HepG2 (cell line): ENCODE results near the gene TMED6. TPM values are rescaled to one million over a fixed set of nuclear protein-coding genes. Genes with fewer than 3 reads are reported as not detected.
A peak's percentile ranks its signal among the peaks of the same experiment; 100 is the strongest.

ENCODE experiments used
- ATAC-seq: fragments of 200-7000 bp; cut with Tn5 transposase; 3 replicates; pipeline ENCODE4 v1.9.1; 2020; ENCODE audit warnings: mild to moderate bottlenecking, moderate library complexity
- BruUV-seq: library from RNA; stranded (reverse); fragments of 400-500 nt; replicated peaks from 2 replicates; lab custom pipeline; 2021; lab: Mats Ljungman, UMichigan
- CTCF ChIA-PET: fragments of 300-600 bp; formaldehyde crosslinking; extraction: SDS; loops from one replicate; lab custom pipeline; 2021; ENCODE audit warnings: low total read pairs, inconsistent platforms, low intra/inter-chr PET ratio; lab: Yijun Ruan, JAX
- POLR2A ChIA-PET: fragments of 350-600 bp; sonication (Branson Sonifier 250); formaldehyde crosslinking; loops from one replicate; lab custom pipeline; 2020; ENCODE audit warnings: antibody characterized with exemption, inconsistent platforms; lab: Yijun Ruan, JAX
- DNase-seq: peaks from one replicate; pipeline ENCODE4 v3.0.0-alpha.2; 2015; ENCODE audit warnings: low spot score
- FAIRE-seq: peaks from 3 replicates; lab custom pipeline; 2011; peaks lifted over from hg19 to GRCh38; lab: Jason Lieb, UNC
- H2AFZ ChIP-seq: one replicate; pipeline ENCODE4 v1.6.1; 2011; ENCODE audit warnings: low read length, inconsistent platforms
- H3K27ac ChIP-seq: fragments of 300-600 bp; 3 replicates; pipeline ENCODE4 v1.8.0; 2011; ENCODE audit warnings: mixed run types, mild to moderate bottlenecking, mixed read lengths, low read length, inconsistent platforms; ENCODE audit not compliant: insufficient read depth; ENCODE audit errors: extremely low read length
- H3K27me3 ChIP-seq, 2 experiments: fragments of 200-600 bp in 1 of 2; 2 replicates in 1 of 2; 3 replicates in 1 of 2; pipeline versions ENCODE4 v1.6.0 to v1.8.0; 2011; ENCODE audit warnings: low read length in 2 of 2, mild to moderate bottlenecking in 2 of 2, moderate library complexity in 2 of 2, inconsistent platforms in 1 of 2; ENCODE audit not compliant: insufficient read depth in 2 of 2, control insufficient read depth in 1 of 2
- H3K36me3 ChIP-seq, 2 experiments: fragments of 200-600 bp in 1 of 2; replicated peaks in 1 of 2; 2 replicates in 1 of 2; 3 replicates in 1 of 2; pipeline versions ENCODE4 v1.5.1 to v1.8.0; 2011; ENCODE audit warnings: low read length in 2 of 2, inconsistent platforms in 1 of 2; ENCODE audit not compliant: insufficient read depth in 2 of 2, control insufficient read depth in 1 of 2
- H3K4me1 ChIP-seq: 2 replicates; pipeline ENCODE4 v1.5.1; 2012; ENCODE audit warnings: low read length, inconsistent platforms; ENCODE audit not compliant: insufficient read depth
- H3K4me2 ChIP-seq: 2 replicates; pipeline ENCODE4 v1.6.0; 2011; ENCODE audit warnings: low read depth, low read length, inconsistent platforms
- H3K4me3 ChIP-seq, 3 experiments: fragments of 200-600 bp in 1 of 3; sonication (generic), shearing (Covaris generic) in 1 of 3; replicated peaks in 1 of 3; 2 replicates each; pipeline ENCODE4 v1.5.1; 2011 to 2016; ENCODE audit warnings: low read length in 3 of 3, inconsistent platforms in 2 of 3, low read depth in 2 of 3, mild to moderate bottlenecking in 2 of 3, control low read depth in 1 of 3, mixed read lengths in 1 of 3; ENCODE audit not compliant: insufficient read depth in 1 of 3
- H3K79me2 ChIP-seq: one replicate; pipeline ENCODE4 v1.6.1; 2011; ENCODE audit warnings: low read length, inconsistent platforms; ENCODE audit not compliant: insufficient read depth
- H3K9ac ChIP-seq: 2 replicates; pipeline ENCODE4 v1.6.0; 2011; ENCODE audit warnings: mild to moderate bottlenecking, low read depth, low read length, inconsistent platforms; ENCODE audit not compliant: insufficient read depth
- H3K9me3 ChIP-seq: 2 replicates; pipeline ENCODE4 v1.5.1; 2012; ENCODE audit warnings: mild to moderate bottlenecking, low read length
- H4K20me1 ChIP-seq: 2 replicates; pipeline ENCODE4 v1.6.0; 2011; ENCODE audit warnings: inconsistent platforms, mild to moderate bottlenecking, low read length, moderate library complexity; ENCODE audit not compliant: insufficient read depth
- CBX2 ChIP-seq, 2 experiments: fragments of 200-600 bp in 1 of 2; sonication (generic); formaldehyde crosslinking in 1 of 2; IDR thresholded peaks; 2 replicates each; pipeline versions ENCODE4 v1.7.0 to v1.8.1; 2018 to 2022; ENCODE audit warnings: low read depth in 2 of 2, low read length in 1 of 2, mild to moderate bottlenecking in 1 of 2, missing genetic modification reagents in 1 of 2
- EED ChIP-seq: sonication (generic); formaldehyde crosslinking; IDR thresholded peaks from 2 replicates; pipeline ENCODE4 v1.5.0; 2020; ENCODE audit warnings: mild to moderate bottlenecking, missing genetic modification reagents
- MIER2 ChIP-seq: IDR thresholded peaks from 2 replicates; pipeline ENCODE4 v1.6.1; 2016; ENCODE audit warnings: missing biosample characterization, missing genetic modification reagents
- MXI1 ChIP-seq: IDR thresholded peaks from 3 replicates; pipeline ENCODE4 v1.6.1; 2012; ENCODE audit warnings: low read depth, low read length, inconsistent platforms, borderline replicate concordance
- NCOR1 ChIP-seq: fragments of 200-600 bp; sonication (generic); IDR thresholded peaks from 2 replicates; pipeline ENCODE4 v1.7.0; 2017; ENCODE audit warnings: antibody characterized with exemption, low read length, borderline replicate concordance
- SMARCE1 ChIP-seq: fragments of 450-650 bp; IDR thresholded peaks from 2 replicates; pipeline ENCODE4 v1.6.1; 2017; ENCODE audit warnings: borderline replicate concordance
- ZBTB1 ChIP-seq: sonication (generic); formaldehyde crosslinking; IDR thresholded peaks from 2 replicates; pipeline ENCODE4 v1.4.0; 2020; ENCODE audit warnings: missing genetic modification reagents, borderline replicate concordance
- ZNF33B ChIP-seq: sonication (generic); formaldehyde crosslinking; IDR thresholded peaks from 2 replicates; pipeline ENCODE4 v1.5.1; 2020; ENCODE audit warnings: mild to moderate bottlenecking, missing genetic modification reagents
- WGBS: methylation state at CpG from one replicate; pipeline ENCODE4 v1.1.6; 2017; ENCODE audit warnings: low lambda C conversion rate; 5-methylcytosine and 5-hydroxymethylcytosine counted together
- in situ Hi-C: cut with HindIII; loops from 2 replicates; pipeline ENCODE4 v1.10.0; 2017; ENCODE audit warnings: low pct_unique_long_range_greater_than_20kb; ENCODE audit not compliant: extremely low pct_ligation_motif_present
- intact Hi-C: fragments of 100-400 bp; cut with micrococcal nuclease; formaldehyde crosslinking; loops from one replicate; pipeline ENCODE4 v1.10.0; 2022; ENCODE audit not compliant: unreplicated experiment
- polyA plus RNA-seq, 8 experiments: library from polyadenylated mRNA; depleted of rRNA in 3 of 8; stranded (reverse) in 7 of 8; unstranded in 1 of 8; fragments of >200 nt; fragmentation: Illumina TruSeq in 4 of 8; extraction: Trizol in 4 of 8; gene quantifications; 2 replicates each; pipeline versions ENCODE4 v1.2.1 to v1.2.3, GENCODE V29; 2011 to 2016; ENCODE audit warnings: low read depth in 4 of 8, missing spikeins in 1 of 8, mixed read lengths in 1 of 8; ENCODE audit not compliant: insufficient read depth in 1 of 8
- total RNA-seq, 5 experiments: library from RNA; depleted of rRNA; stranded (reverse); fragments of >200 nt; fragmentation: Illumina TruSeq; extraction: Trizol; gene quantifications; 2 replicates each; pipeline ENCODE4 v1.2.3, GENCODE V29; 2016; ENCODE audit warnings: low read depth in 1 of 5
- TF ChIP-seq, protein P1 (sequence below): sonication (generic); formaldehyde crosslinking; IDR thresholded peaks from 2 replicates; pipeline ENCODE4 v1.8.0; 2022; ENCODE audit warnings: mild to moderate bottlenecking, missing genetic modification reagents; ENCODE audit not compliant: insufficient replicate concordance
- TF ChIP-seq, protein P2 (sequence below): sonication (generic); formaldehyde crosslinking; IDR thresholded peaks from 2 replicates; pipeline ENCODE4 v1.5.1; 2020; ENCODE audit warnings: mild to moderate bottlenecking, missing genetic modification reagents, moderate library complexity
- TF ChIP-seq, protein P3 (sequence below): sonication (generic); formaldehyde crosslinking; IDR thresholded peaks from 2 replicates; pipeline ENCODE4 v1.9.0; 2022; ENCODE audit warnings: missing genetic modification reagents, mild to moderate bottlenecking, borderline replicate concordance
- TF ChIP-seq, protein P4 (sequence below): sonication (generic); formaldehyde crosslinking; IDR thresholded peaks from 2 replicates; pipeline ENCODE4 v1.4.0; 2020; ENCODE audit warnings: low read depth, mild to moderate bottlenecking, missing genetic modification reagents

TMED6 gene
- total and polyA plus RNA-seq, 2 of the 13 experiments (the other 11 are each of a cell fraction or from before 2014, with no cell fraction given): 9.8 to 14.4 TPM

DNA sequence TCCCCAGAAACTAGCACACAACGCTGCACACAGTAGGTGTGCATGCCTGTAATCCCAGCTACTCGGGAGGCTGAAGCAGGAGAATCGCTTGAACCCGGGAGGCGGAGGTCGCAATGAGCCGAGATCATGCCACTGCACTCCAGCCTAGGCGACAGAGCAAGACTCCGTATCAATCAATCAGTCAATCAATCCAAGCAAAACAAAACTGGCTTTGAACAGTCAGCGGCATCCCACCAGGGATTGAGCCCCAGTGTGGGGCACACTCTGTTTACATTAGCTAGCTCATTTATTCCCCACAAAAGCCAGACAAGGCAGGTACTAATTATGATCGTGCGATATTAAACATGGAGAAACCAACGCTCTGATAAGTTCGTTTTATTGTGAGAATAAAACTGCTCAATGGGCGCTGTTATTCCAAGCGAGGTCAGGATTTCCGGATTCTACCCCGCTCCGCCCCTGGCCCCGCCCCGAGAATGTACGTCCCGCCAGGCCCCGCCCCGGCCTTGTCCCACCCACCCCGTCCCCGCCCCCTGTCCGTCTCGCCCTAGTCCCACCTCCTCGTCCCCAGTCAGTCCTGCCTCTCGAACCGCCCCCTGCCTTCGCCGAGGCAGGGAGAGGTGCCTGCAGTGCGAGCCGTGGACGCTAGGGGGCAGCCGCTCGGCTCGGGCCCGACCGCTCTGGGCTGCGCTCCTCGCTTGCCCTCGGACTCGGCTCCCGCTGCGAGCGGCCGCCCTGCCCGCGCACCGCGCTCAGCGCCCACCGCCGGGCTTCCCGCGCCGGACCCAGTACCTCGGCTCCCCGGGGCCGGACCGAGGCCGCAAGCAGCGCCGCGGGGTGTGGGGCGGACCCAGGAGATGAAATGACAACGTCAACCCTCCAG lies 40.7 kb downstream of the TMED6 start, which contains the start of gene VPS4A:
VPS4A (plus strand) TSS at position 698 of the 880 bp plus-strand sequence; CDS start at position 860, 162 bp downstream.
- Histone ChIP-seq H3K4me3 (peak within 1 kb of the TSS; percentile 74 to 96 (median 81)), H3K9me3 (no peaks in the 10 kb centered on the region), H3K9ac (peak within 1 kb of the TSS; percentile 84), H3K4me1 (peaks cover 34% of the 10 kb centered on the region), H3K27ac (peak within 1 kb of the TSS; percentile 75), H3K36me3 (peaks cover 10 to 13% of the 10 kb centered on the region in 2 experiments; a peak in 4 of 5 replicates), H3K4me2 (peak within 1 kb of the TSS; percentile 94), H3K27me3 (no peaks in the 10 kb centered on the region), H3K79me2 (peaks cover 24% of the 10 kb centered on the region), H4K20me1 (0 out of 2 replicates have a peak, but pooled peaks cover 4% of the 10 kb centered on the region), H2AFZ (peak within 1 kb of the TSS; percentile 50)
- FAIRE-seq (peak; percentile 83), ATAC-seq (peak; percentile 91), DNase-seq (peak; percentile 92)
- in situ Hi-C loops: no loop called here
- POLR2A ChIA-PET: interaction anchor here (0.8 to 3.0 kb wide), 6 partner anchors 13 to 124 kb away, joined by 3 to 16 read pairs (median 4); partner anchors contain the start of genes PDF and SNTB2
- CTCF ChIA-PET: interaction anchor here (1.5 kb wide), 1 partner anchor 28 kb away, joined by 10 read pairs; the partner anchor contains the start of genes COG8 and NIP7
- TSS peak; percentile 66 for BruUV-seq
- WGBS: 22% methylated on average over 36 of the region's 70 CpGs
- intact Hi-C loops: loop anchor here (2.0 kb wide), 1 partner anchor 16 kb away; no protein-coding TSS in a partner anchor
- TF ChIP-seq SMARCE1 (no peak), ZBTB1 (CRISPR knock-in tag) (no peak), MIER2 (CRISPR knock-in tag) (no peak), NCOR1 (no peak), CBX2 (IDR thresholded peaks at IDR 0.05; ENCODE audit: low read depth, low read length) (no peak), CBX2 (CRISPR knock-in tag; IDR thresholded peaks at IDR 0.05; ENCODE audit: low read depth) (peak; percentile 59; the same call in 1 of the 2 replicates), ZNF33B (no peak; the same call in 1 of the 2 replicates), MXI1 (peak; percentile 86; the same call in 2 of the 3 replicates), EED (CRISPR knock-in tag) (no peak)
- TF ChIP-seq, protein P1, sequence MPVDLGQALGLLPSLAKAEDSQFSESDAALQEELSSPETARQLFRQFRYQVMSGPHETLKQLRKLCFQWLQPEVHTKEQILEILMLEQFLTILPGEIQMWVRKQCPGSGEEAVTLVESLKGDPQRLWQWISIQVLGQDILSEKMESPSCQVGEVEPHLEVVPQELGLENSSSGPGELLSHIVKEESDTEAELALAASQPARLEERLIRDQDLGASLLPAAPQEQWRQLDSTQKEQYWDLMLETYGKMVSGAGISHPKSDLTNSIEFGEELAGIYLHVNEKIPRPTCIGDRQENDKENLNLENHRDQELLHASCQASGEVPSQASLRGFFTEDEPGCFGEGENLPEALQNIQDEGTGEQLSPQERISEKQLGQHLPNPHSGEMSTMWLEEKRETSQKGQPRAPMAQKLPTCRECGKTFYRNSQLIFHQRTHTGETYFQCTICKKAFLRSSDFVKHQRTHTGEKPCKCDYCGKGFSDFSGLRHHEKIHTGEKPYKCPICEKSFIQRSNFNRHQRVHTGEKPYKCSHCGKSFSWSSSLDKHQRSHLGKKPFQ (CRISPR knock-in tag): no peak
- TF ChIP-seq, protein P2, sequence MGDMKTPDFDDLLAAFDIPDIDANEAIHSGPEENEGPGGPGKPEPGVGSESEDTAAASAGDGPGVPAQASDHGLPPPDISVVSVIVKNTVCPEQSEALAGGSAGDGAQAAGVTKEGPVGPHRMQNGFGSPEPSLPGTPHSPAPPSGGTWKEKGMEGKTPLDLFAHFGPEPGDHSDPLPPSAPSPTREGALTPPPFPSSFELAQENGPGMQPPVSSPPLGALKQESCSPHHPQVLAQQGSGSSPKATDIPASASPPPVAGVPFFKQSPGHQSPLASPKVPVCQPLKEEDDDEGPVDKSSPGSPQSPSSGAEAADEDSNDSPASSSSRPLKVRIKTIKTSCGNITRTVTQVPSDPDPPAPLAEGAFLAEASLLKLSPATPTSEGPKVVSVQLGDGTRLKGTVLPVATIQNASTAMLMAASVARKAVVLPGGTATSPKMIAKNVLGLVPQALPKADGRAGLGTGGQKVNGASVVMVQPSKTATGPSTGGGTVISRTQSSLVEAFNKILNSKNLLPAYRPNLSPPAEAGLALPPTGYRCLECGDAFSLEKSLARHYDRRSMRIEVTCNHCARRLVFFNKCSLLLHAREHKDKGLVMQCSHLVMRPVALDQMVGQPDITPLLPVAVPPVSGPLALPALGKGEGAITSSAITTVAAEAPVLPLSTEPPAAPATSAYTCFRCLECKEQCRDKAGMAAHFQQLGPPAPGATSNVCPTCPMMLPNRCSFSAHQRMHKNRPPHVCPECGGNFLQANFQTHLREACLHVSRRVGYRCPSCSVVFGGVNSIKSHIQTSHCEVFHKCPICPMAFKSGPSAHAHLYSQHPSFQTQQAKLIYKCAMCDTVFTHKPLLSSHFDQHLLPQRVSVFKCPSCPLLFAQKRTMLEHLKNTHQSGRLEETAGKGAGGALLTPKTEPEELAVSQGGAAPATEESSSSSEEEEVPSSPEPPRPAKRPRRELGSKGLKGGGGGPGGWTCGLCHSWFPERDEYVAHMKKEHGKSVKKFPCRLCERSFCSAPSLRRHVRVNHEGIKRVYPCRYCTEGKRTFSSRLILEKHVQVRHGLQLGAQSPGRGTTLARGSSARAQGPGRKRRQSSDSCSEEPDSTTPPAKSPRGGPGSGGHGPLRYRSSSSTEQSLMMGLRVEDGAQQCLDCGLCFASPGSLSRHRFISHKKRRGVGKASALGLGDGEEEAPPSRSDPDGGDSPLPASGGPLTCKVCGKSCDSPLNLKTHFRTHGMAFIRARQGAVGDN (CRISPR knock-in tag): peak; percentile 72; the same call in 1 of the 2 replicates
- TF ChIP-seq, protein P3, sequence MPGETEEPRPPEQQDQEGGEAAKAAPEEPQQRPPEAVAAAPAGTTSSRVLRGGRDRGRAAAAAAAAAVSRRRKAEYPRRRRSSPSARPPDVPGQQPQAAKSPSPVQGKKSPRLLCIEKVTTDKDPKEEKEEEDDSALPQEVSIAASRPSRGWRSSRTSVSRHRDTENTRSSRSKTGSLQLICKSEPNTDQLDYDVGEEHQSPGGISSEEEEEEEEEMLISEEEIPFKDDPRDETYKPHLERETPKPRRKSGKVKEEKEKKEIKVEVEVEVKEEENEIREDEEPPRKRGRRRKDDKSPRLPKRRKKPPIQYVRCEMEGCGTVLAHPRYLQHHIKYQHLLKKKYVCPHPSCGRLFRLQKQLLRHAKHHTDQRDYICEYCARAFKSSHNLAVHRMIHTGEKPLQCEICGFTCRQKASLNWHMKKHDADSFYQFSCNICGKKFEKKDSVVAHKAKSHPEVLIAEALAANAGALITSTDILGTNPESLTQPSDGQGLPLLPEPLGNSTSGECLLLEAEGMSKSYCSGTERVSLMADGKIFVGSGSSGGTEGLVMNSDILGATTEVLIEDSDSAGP (CRISPR knock-in tag): no peak; the same call in 1 of the 2 replicates
- TF ChIP-seq, protein P4, sequence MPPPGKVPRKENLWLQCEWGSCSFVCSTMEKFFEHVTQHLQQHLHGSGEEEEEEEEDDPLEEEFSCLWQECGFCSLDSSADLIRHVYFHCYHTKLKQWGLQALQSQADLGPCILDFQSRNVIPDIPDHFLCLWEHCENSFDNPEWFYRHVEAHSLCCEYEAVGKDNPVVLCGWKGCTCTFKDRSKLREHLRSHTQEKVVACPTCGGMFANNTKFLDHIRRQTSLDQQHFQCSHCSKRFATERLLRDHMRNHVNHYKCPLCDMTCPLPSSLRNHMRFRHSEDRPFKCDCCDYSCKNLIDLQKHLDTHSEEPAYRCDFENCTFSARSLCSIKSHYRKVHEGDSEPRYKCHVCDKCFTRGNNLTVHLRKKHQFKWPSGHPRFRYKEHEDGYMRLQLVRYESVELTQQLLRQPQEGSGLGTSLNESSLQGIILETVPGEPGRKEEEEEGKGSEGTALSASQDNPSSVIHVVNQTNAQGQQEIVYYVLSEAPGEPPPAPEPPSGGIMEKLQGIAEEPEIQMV: no peak
